ENCODE data around the gene NELL2. TPM values are rescaled to one million over a fixed set of nuclear protein-coding genes. Genes with fewer than 3 reads are reported as not detected.

Gene NELL2
- total and polyA plus RNA-seq, 2 experiments from 2014 or later, result not detected

DNA sequence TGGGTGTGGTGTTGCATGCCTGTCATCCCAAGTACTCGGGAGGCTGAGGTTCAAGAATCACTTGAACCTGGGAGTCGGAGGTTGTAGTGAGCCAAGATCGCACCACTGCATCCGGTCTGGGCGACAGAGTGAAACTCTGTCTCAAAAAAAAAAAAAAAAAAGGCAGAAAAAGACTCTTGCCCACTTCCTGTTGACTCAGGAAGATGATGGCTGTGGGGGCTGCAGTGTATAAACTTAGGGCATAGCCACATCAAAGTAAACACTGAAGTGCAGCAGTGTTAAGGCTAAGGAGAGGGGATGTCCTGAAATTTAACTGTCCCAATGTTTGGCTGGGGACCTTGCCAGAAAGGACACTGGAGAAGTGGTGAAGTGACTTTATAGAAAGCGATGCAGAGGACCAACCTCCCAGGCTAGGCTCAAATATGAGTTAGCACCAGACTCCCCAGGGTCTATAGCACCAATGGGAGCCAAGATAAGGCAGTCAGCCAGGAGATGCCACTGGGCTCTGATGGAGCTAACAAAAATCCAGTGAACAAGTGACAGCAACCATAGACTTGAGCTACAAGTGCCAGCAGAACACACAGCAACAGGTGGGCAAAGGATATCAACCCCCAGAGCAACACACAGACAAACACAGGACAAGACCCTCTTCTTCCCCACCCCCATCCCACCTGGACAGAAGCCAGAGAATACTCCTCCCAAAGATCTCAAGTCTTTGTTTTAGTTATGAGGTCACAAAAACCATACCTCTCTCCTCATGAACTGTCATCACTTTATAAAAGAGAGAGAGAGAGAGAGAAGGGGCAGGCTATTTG lies 28.0 kb downstream of the NELL2 start:
- H3K27ac ChIP-seq, result no peak overlapping the region
- 20 to 32% methylated on average over 6 of the region's 6 CpGs for WGBS, 2 experiments (ENCODE audit: low coverage in 1 of 2, low lambda C conversion rate in 2 of 2, missing lambda C conversion rate in 2 of 2)
- H3K9ac ChIP-seq, result no peak overlapping the region
- no peaks in the 10 kb centered on the region for H3K27me3 ChIP-seq (replicated peaks; ENCODE audit: insufficient read depth)
- no peaks in the 10 kb centered on the region for H3K36me3 ChIP-seq (ENCODE audit: low read depth)
- no peaks in the 10 kb centered on the region for H3K4me1 ChIP-seq (ENCODE audit: insufficient read depth)
- TF ChIP-seq EZH2 (IDR thresholded peaks at IDR 0.05; ENCODE audit: insufficient read depth, poor library complexity, severe bottlenecking), result no peak
- TF ChIP-seq EZH2phosphoT487 (IDR thresholded peaks at IDR 0.05; ENCODE audit: insufficient read depth, low read depth), result no peak
- no peak overlapping the region for H2AFZ ChIP-seq
- H3K9me3 ChIP-seq (ENCODE audit: low read depth), result no peaks in the 10 kb centered on the region
- no peak overlapping the region for H3K4me2 ChIP-seq (ENCODE audit: unreplicated experiment)
- H3F3A ChIP-seq (ENCODE audit: insufficient read depth), result no peaks in the 10 kb centered on the region
- H3K9me2 ChIP-seq (ENCODE audit: insufficient read depth), result no peaks in the 10 kb centered on the region
- in situ Hi-C loops (cut with MboI), result no loop called here
- no peak overlapping the region for H3K4me3 ChIP-seq
- no peak for DNase-seq
- no peaks in the 10 kb centered on the region for H4K20me1 ChIP-seq (ENCODE audit: insufficient read depth)
- H3K79me2 ChIP-seq (ENCODE audit: insufficient read depth), result no peaks in the 10 kb centered on the region

DNA sequence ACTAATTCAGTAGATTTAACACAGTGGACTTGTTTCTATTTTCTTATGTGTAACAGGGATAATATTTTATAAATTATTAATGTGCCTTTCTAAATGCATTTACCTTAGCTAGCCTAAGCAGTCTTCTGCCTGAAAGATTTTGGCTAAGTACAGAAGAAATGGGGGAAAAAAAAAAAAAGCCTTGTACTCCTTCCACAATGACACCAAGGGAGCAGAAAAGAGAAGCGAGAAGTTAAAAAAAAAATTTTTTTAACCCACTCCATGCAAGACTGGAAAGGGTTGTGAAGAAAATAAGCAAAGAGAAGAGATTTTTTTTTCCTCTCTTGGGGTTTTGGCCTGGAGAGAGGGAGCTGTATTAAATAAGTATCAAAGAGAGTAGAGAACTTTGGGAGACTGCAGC lies 28.7 kb downstream of the NELL2 start:
- no peak for DNase-seq
- no peak overlapping the region for H3K4me2 ChIP-seq (ENCODE audit: unreplicated experiment)
- no peak overlapping the region for H3K9ac ChIP-seq
- H3K9me3 ChIP-seq (ENCODE audit: low read depth), result no peaks in the 10 kb centered on the region
- no peak overlapping the region for H2AFZ ChIP-seq
- no peaks in the 10 kb centered on the region for H3K27me3 ChIP-seq (replicated peaks; ENCODE audit: insufficient read depth)
- H3K9me2 ChIP-seq (ENCODE audit: insufficient read depth), result no peaks in the 10 kb centered on the region
- 0% methylated on average over 1 of the region's 1 CpG for WGBS, 2 experiments (ENCODE audit: low coverage in 1 of 2, low lambda C conversion rate in 2 of 2, missing lambda C conversion rate in 2 of 2)
- H3K4me3 ChIP-seq, result no peak overlapping the region
- no peaks in the 10 kb centered on the region for H3F3A ChIP-seq (ENCODE audit: insufficient read depth)
- H4K20me1 ChIP-seq (ENCODE audit: insufficient read depth), result no peaks in the 10 kb centered on the region
- in situ Hi-C loops (cut with MboI), result no loop called here
- H3K36me3 ChIP-seq (ENCODE audit: low read depth), result no peaks in the 10 kb centered on the region
- H3K4me1 ChIP-seq (ENCODE audit: insufficient read depth), result no peaks in the 10 kb centered on the region
- no peak overlapping the region for H3K27ac ChIP-seq
- TF ChIP-seq EZH2 (IDR thresholded peaks at IDR 0.05; ENCODE audit: insufficient read depth, poor library complexity, severe bottlenecking) (no peak), EZH2phosphoT487 (IDR thresholded peaks at IDR 0.05; ENCODE audit: insufficient read depth, low read depth) (no peak)
- no peaks in the 10 kb centered on the region for H3K79me2 ChIP-seq (ENCODE audit: insufficient read depth)

DNA sequence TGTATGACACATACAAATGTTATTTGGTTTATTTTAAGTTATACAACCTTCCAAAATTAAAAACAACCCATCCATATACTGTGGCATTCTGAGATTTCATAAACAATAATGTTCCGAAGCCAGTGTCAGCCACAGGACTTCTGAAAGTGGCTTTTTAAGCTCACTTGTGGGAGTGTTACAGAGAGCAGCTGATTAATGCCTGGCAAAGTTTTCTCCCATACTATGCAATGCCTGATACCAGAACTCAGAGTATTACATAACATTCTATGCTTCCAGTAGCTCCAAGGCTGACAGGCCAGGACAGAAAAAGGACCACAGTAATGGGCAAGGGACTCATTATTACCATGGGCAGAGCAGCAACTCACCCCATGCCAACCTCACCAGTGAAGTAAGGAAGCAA lies 29.3 kb downstream of the NELL2 start:
- Histone ChIP-seq H2AFZ (no peak overlapping the region), H3K9me3 (ENCODE audit: low read depth) (no peaks in the 10 kb centered on the region), H3K4me1 (ENCODE audit: insufficient read depth) (no peaks in the 10 kb centered on the region), H3K9ac (no peak overlapping the region), H3K79me2 (ENCODE audit: insufficient read depth) (no peaks in the 10 kb centered on the region), H3K27me3 (replicated peaks; ENCODE audit: insufficient read depth) (no peaks in the 10 kb centered on the region), H4K20me1 (ENCODE audit: insufficient read depth) (no peaks in the 10 kb centered on the region), H3K4me2 (ENCODE audit: unreplicated experiment) (no peak overlapping the region), H3K9me2 (ENCODE audit: insufficient read depth) (no peaks in the 10 kb centered on the region), H3K27ac (no peak overlapping the region), H3K36me3 (ENCODE audit: low read depth) (no peaks in the 10 kb centered on the region), H3K4me3 (no peak overlapping the region), H3F3A (ENCODE audit: insufficient read depth) (no peaks in the 10 kb centered on the region)
- in situ Hi-C loops (cut with MboI), result no loop called here
- TF ChIP-seq EZH2 (IDR thresholded peaks at IDR 0.05; ENCODE audit: insufficient read depth, poor library complexity, severe bottlenecking) (no peak), EZH2phosphoT487 (IDR thresholded peaks at IDR 0.05; ENCODE audit: insufficient read depth, low read depth) (no peak)
- WGBS, 2 experiments (ENCODE audit: low coverage in 1 of 2, low lambda C conversion rate in 2 of 2, missing lambda C conversion rate in 2 of 2), result 0 to 7% methylated on average over 1 of the region's 1 CpG
- DNase-seq, result no peak

DNA sequence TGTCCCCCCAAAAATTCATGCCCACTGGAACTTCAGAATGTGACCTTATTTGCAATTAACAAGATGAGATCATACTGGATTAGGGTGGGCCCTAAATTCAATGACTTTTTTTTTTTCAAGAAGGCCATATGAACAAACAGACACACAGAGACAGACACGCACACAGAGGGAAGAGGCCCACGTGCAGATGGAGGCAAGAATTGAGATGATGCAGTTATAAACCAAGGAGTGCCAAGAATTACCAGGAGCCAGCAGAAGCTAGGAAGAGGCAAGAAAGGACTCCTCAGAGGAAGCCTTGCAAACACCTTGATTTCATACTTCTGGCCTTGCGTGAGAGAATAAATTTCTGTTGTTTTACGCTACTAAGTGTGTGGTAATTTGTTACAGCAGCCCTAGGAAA lies 33.4 kb downstream of the NELL2 start:
- Histone ChIP-seq H3K79me2 (ENCODE audit: insufficient read depth) (no peaks in the 10 kb centered on the region), H3K9ac (no peak overlapping the region), H4K20me1 (ENCODE audit: insufficient read depth) (no peaks in the 10 kb centered on the region), H3K9me2 (ENCODE audit: insufficient read depth) (no peaks in the 10 kb centered on the region), H3F3A (ENCODE audit: insufficient read depth) (no peaks in the 10 kb centered on the region), H3K4me1 (ENCODE audit: insufficient read depth) (no peaks in the 10 kb centered on the region), H3K4me3 (no peak overlapping the region), H3K4me2 (ENCODE audit: unreplicated experiment) (no peak overlapping the region), H3K36me3 (ENCODE audit: low read depth) (no peaks in the 10 kb centered on the region), H3K9me3 (ENCODE audit: low read depth) (no peaks in the 10 kb centered on the region), H2AFZ (no peak overlapping the region), H3K27ac (no peak overlapping the region), H3K27me3 (replicated peaks; ENCODE audit: insufficient read depth) (no peaks in the 10 kb centered on the region)
- no peak for DNase-seq
- WGBS, 2 experiments (ENCODE audit: low coverage in 1 of 2, low lambda C conversion rate in 2 of 2, missing lambda C conversion rate in 2 of 2), result 56 to 59% methylated on average over 4 of the region's 4 CpGs
- in situ Hi-C loops (cut with MboI), result no loop called here
- TF ChIP-seq EZH2phosphoT487 (IDR thresholded peaks at IDR 0.05; ENCODE audit: insufficient read depth, low read depth) (no peak), EZH2 (IDR thresholded peaks at IDR 0.05; ENCODE audit: insufficient read depth, poor library complexity, severe bottlenecking) (no peak)
